ENCODE data around the gene MARK2.
A peak's percentile ranks its signal among the peaks of the same experiment; 100 is the strongest.

The MARK2 gene

GRCh38 chr11:63811522-63811921, 27.4 kb upstream of the MARK2 start:
- DNase-seq, result no peak
- no peaks in the 10 kb centered on the region for H3K9me3 ChIP-seq (ENCODE audit: control insufficient read depth, low read length)
- H3K27ac ChIP-seq (ENCODE audit: insufficient read depth, low read length, poor library complexity, severe bottlenecking), result no peak overlapping the region
- H3K4me1 ChIP-seq (ENCODE audit: control insufficient read depth, insufficient read depth, low read length, poor library complexity, severe bottlenecking), result peaks cover 14% of the 10 kb centered on the region
- no peak overlapping the region for H3K4me3 ChIP-seq (ENCODE audit: insufficient read depth, low read depth, low read length, poor library complexity, severe bottlenecking)
- no peaks in the 10 kb centered on the region for H3K36me3 ChIP-seq (ENCODE audit: control insufficient read depth, insufficient read depth, low read length)
- H3K27me3 ChIP-seq (replicated peaks; ENCODE audit: control insufficient read depth, insufficient read depth, low read length, poor library complexity, severe bottlenecking), result no peaks in the 10 kb centered on the region

- Histone ChIP-seq H3K27me3 (replicated peaks; ENCODE audit: control insufficient read depth, insufficient read depth, low read length, poor library complexity, severe bottlenecking) (no peaks in the 10 kb centered on the region), H3K27ac (ENCODE audit: insufficient read depth, low read length, poor library complexity, severe bottlenecking) (peak within 1 kb of the TSS; percentile 55), H3K4me1 (ENCODE audit: control insufficient read depth, insufficient read depth, low read length, poor library complexity, severe bottlenecking) (peaks cover 14% of the 10 kb centered on the region), H3K36me3 (ENCODE audit: control insufficient read depth, insufficient read depth, low read length) (peaks cover 2% of the 10 kb centered on the region), H3K4me3 (ENCODE audit: insufficient read depth, low read depth, low read length, poor library complexity, severe bottlenecking) (peak within 1 kb of the TSS; percentile 77), H3K9me3 (ENCODE audit: control insufficient read depth, low read length) (no peaks in the 10 kb centered on the region)
- DNase-seq, result peak; percentile 61 to 65 (median 61)
Measured at GRCh38 chr11:63813035-63813562, 25.8 kb upstream of the MARK2 start, which contains the start of gene SPINDOC. TSS of gene SPINDOC (plus strand) at chr11:63813456. CDS start at chr11:63813687, 231 bp downstream.

GRCh38 chr11:63813563-63814382, 25.1 kb upstream of the MARK2 start:
- H3K4me1 ChIP-seq (ENCODE audit: control insufficient read depth, insufficient read depth, low read length, poor library complexity, severe bottlenecking), result peaks cover 14% of the 10 kb centered on the region
- peak in 1 of 3 donors; percentile 13 for DNase-seq
- H3K36me3 ChIP-seq (ENCODE audit: control insufficient read depth, insufficient read depth, low read length), result peaks cover 9% of the 10 kb centered on the region
- H3K27ac ChIP-seq (ENCODE audit: insufficient read depth, low read length, poor library complexity, severe bottlenecking), result peak overlapping the region; percentile 55
- no peaks in the 10 kb centered on the region for H3K9me3 ChIP-seq (ENCODE audit: control insufficient read depth, low read length)
- no peaks in the 10 kb centered on the region for H3K27me3 ChIP-seq (replicated peaks; ENCODE audit: control insufficient read depth, insufficient read depth, low read length, poor library complexity, severe bottlenecking)
- peak overlapping the region; percentile 77 for H3K4me3 ChIP-seq (ENCODE audit: insufficient read depth, low read depth, low read length, poor library complexity, severe bottlenecking)

- Histone ChIP-seq H3K4me3 (ENCODE audit: insufficient read depth, low read depth, low read length, poor library complexity, severe bottlenecking) (peak overlapping the region; percentile 77), H3K9me3 (ENCODE audit: control insufficient read depth, low read length) (no peaks in the 10 kb centered on the region), H3K27me3 (replicated peaks; ENCODE audit: control insufficient read depth, insufficient read depth, low read length, poor library complexity, severe bottlenecking) (no peaks in the 10 kb centered on the region), H3K36me3 (ENCODE audit: control insufficient read depth, insufficient read depth, low read length) (peaks cover 9% of the 10 kb centered on the region), H3K27ac (ENCODE audit: insufficient read depth, low read length, poor library complexity, severe bottlenecking) (peak overlapping the region; percentile 55), H3K4me1 (ENCODE audit: control insufficient read depth, insufficient read depth, low read length, poor library complexity, severe bottlenecking) (peaks cover 14% of the 10 kb centered on the region)
- no peak for DNase-seq
Measured at GRCh38 chr11:63814383-63814736, 24.6 kb upstream of the MARK2 start.

GRCh38 chr11:63816166-63816565, 22.7 kb upstream of the MARK2 start:
- peaks cover 14% of the 10 kb centered on the region for H3K36me3 ChIP-seq (ENCODE audit: control insufficient read depth, insufficient read depth, low read length)
- no peak overlapping the region for H3K27ac ChIP-seq (ENCODE audit: insufficient read depth, low read length, poor library complexity, severe bottlenecking)
- H3K4me1 ChIP-seq (ENCODE audit: control insufficient read depth, insufficient read depth, low read length, poor library complexity, severe bottlenecking), result peaks cover 14% of the 10 kb centered on the region
- no peak overlapping the region for H3K4me3 ChIP-seq (ENCODE audit: insufficient read depth, low read depth, low read length, poor library complexity, severe bottlenecking)
- no peaks in the 10 kb centered on the region for H3K9me3 ChIP-seq (ENCODE audit: control insufficient read depth, low read length)
- no peak for DNase-seq
- H3K27me3 ChIP-seq (replicated peaks; ENCODE audit: control insufficient read depth, insufficient read depth, low read length, poor library complexity, severe bottlenecking), result no peaks in the 10 kb centered on the region

- Histone ChIP-seq H3K4me3 (ENCODE audit: insufficient read depth, low read depth, low read length, poor library complexity, severe bottlenecking) (no peak overlapping the region), H3K9me3 (ENCODE audit: control insufficient read depth, low read length) (no peaks in the 10 kb centered on the region), H3K27me3 (replicated peaks; ENCODE audit: control insufficient read depth, insufficient read depth, low read length, poor library complexity, severe bottlenecking) (no peaks in the 10 kb centered on the region), H3K27ac (ENCODE audit: insufficient read depth, low read length, poor library complexity, severe bottlenecking) (no peak overlapping the region), H3K4me1 (ENCODE audit: control insufficient read depth, insufficient read depth, low read length, poor library complexity, severe bottlenecking) (peaks cover 14% of the 10 kb centered on the region), H3K36me3 (ENCODE audit: control insufficient read depth, insufficient read depth, low read length) (peaks cover 20% of the 10 kb centered on the region)
- no peak for DNase-seq
Measured at GRCh38 chr11:63816732-63817131, 22.2 kb upstream of the MARK2 start.

GRCh38 chr11:63817758-63818498, 21.0 kb upstream of the MARK2 start:
- Histone ChIP-seq H3K4me3 (ENCODE audit: insufficient read depth, low read depth, low read length, poor library complexity, severe bottlenecking) (no peak overlapping the region), H3K27me3 (replicated peaks; ENCODE audit: control insufficient read depth, insufficient read depth, low read length, poor library complexity, severe bottlenecking) (no peaks in the 10 kb centered on the region), H3K36me3 (ENCODE audit: control insufficient read depth, insufficient read depth, low read length) (peaks cover 29% of the 10 kb centered on the region), H3K27ac (ENCODE audit: insufficient read depth, low read length, poor library complexity, severe bottlenecking) (no peak overlapping the region), H3K9me3 (ENCODE audit: control insufficient read depth, low read length) (no peaks in the 10 kb centered on the region), H3K4me1 (ENCODE audit: control insufficient read depth, insufficient read depth, low read length, poor library complexity, severe bottlenecking) (peaks cover 10% of the 10 kb centered on the region)
- no peak for DNase-seq

GRCh38 chr11:63818609-63819008, 20.3 kb upstream of the MARK2 start:
- no peak overlapping the region for H3K4me3 ChIP-seq (ENCODE audit: insufficient read depth, low read depth, low read length, poor library complexity, severe bottlenecking)
- no peak overlapping the region for H3K27ac ChIP-seq (ENCODE audit: insufficient read depth, low read length, poor library complexity, severe bottlenecking)
- H3K4me1 ChIP-seq (ENCODE audit: control insufficient read depth, insufficient read depth, low read length, poor library complexity, severe bottlenecking), result peaks cover 8% of the 10 kb centered on the region
- no peak for DNase-seq
- H3K9me3 ChIP-seq (ENCODE audit: control insufficient read depth, low read length), result no peaks in the 10 kb centered on the region
- H3K27me3 ChIP-seq (replicated peaks; ENCODE audit: control insufficient read depth, insufficient read depth, low read length, poor library complexity, severe bottlenecking), result no peaks in the 10 kb centered on the region
- peaks cover 29% of the 10 kb centered on the region for H3K36me3 ChIP-seq (ENCODE audit: control insufficient read depth, insufficient read depth, low read length)

- Histone ChIP-seq H3K36me3 (ENCODE audit: control insufficient read depth, insufficient read depth, low read length) (peaks cover 33% of the 10 kb centered on the region), H3K27me3 (replicated peaks; ENCODE audit: control insufficient read depth, insufficient read depth, low read length, poor library complexity, severe bottlenecking) (no peaks in the 10 kb centered on the region), H3K27ac (ENCODE audit: insufficient read depth, low read length, poor library complexity, severe bottlenecking) (no peak overlapping the region), H3K9me3 (ENCODE audit: control insufficient read depth, low read length) (no peaks in the 10 kb centered on the region), H3K4me3 (ENCODE audit: insufficient read depth, low read depth, low read length, poor library complexity, severe bottlenecking) (no peak overlapping the region), H3K4me1 (ENCODE audit: control insufficient read depth, insufficient read depth, low read length, poor library complexity, severe bottlenecking) (no peaks in the 10 kb centered on the region)
- no peak for DNase-seq
Measured at GRCh38 chr11:63821411-63821810, 17.5 kb upstream of the MARK2 start.
